ENCODE data around the gene MARCHF11. TPM values are rescaled to one million over a fixed set of nuclear protein-coding genes. Genes with fewer than 3 reads are reported as not detected.

Gene MARCHF11
- total and polyA plus RNA-seq, 2 experiments from 2014 or later: not detected

DNA sequence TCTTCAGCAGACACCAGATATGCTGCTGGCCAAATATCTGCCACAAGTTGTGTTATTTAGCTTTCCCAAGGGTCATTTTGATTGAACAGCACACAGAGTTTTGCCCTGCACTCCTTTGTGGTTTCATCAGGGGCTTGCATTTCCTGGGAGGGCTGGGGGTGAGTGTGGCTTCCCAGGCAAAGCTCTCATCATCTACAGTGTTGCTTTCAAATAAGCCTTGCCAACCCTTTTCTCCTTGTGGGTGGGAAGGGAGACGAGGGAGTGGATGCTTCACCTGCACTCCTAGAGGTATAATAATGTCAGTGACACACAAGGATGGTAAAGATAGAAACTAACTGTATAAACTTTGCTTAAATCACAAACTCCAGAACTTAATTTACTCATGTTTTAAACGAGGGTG, 107.0 kb downstream of the MARCHF11 start:
- no peaks in the 10 kb centered on the region for H3K36me3 ChIP-seq (ENCODE audit: low read depth)
- 4 to 6% methylated on average over 2 of the region's 2 CpGs for whole genome bisulfite sequencing, 2 experiments (ENCODE audit: low coverage in 1 of 2, low lambda C conversion rate in 2 of 2, missing lambda C conversion rate in 2 of 2)
- in situ Hi-C loops (cut with MboI): no loop called here

DNA sequence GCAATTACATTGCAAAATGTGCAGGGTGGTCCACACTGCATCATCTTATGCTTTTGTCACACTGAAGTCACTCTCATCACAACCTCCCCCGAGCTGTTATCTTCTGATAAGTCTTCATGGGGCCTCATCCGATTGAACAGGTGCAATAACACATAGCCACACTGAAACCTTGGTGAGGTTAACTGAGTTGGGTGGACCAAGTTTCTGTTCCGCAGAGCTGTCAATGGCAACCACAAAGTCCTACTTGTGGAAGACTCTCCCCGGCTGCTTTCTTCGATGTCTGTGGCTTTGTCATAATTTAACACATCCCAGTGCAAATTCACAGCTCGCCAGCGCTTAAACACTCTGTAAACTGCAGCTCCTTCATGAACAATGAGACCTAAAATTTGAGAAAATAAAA, 112.2 kb downstream of the MARCHF11 start:
- Histone ChIP-seq H3K4me2 (ENCODE audit: unreplicated experiment) (no peak overlapping the region), H2AFZ (no peak overlapping the region), H3K27me3 (replicated peaks; ENCODE audit: insufficient read depth) (0 out of 2 replicates have a peak, but pooled peaks cover 3% of the 10 kb centered on the region), H3K9me3 (ENCODE audit: low read depth) (no peaks in the 10 kb centered on the region), H3K79me2 (ENCODE audit: insufficient read depth) (no peaks in the 10 kb centered on the region), H3K27ac (no peak overlapping the region), H3K36me3 (ENCODE audit: low read depth) (no peaks in the 10 kb centered on the region), H3K4me1 (ENCODE audit: insufficient read depth) (no peaks in the 10 kb centered on the region), H4K20me1 (ENCODE audit: insufficient read depth) (no peaks in the 10 kb centered on the region), H3K9ac (no peak overlapping the region), H3K9me2 (ENCODE audit: insufficient read depth) (no peaks in the 10 kb centered on the region), H3K4me3 (no peak overlapping the region), H3F3A (ENCODE audit: insufficient read depth) (no peaks in the 10 kb centered on the region)
- in situ Hi-C loops (cut with MboI): no loop called here
- TF ChIP-seq EZH2 (IDR thresholded peaks at IDR 0.05; ENCODE audit: insufficient read depth, poor library complexity, severe bottlenecking) (no peak), EZH2phosphoT487 (IDR thresholded peaks at IDR 0.05; ENCODE audit: insufficient read depth, low read depth) (no peak)
- 43 to 51% methylated on average over 7 of the region's 7 CpGs for WGBS, 2 experiments (ENCODE audit: low coverage in 1 of 2, low lambda C conversion rate in 2 of 2, missing lambda C conversion rate in 2 of 2)
- DNase-seq: no peak

More for the DNA sequence above, 107.0 kb downstream of the MARCHF11 start:
- Histone ChIP-seq H3K9me3 (ENCODE audit: low read depth) (no peaks in the 10 kb centered on the region), H3K9ac (no peak overlapping the region), H4K20me1 (ENCODE audit: insufficient read depth) (no peaks in the 10 kb centered on the region), H3K4me1 (ENCODE audit: insufficient read depth) (no peaks in the 10 kb centered on the region), H3K9me2 (ENCODE audit: insufficient read depth) (no peaks in the 10 kb centered on the region), H2AFZ (no peak overlapping the region), H3K27ac (no peak overlapping the region), H3K4me3 (no peak overlapping the region), H3F3A (ENCODE audit: insufficient read depth) (no peaks in the 10 kb centered on the region), H3K4me2 (ENCODE audit: unreplicated experiment) (no peak overlapping the region), H3K27me3 (replicated peaks; ENCODE audit: insufficient read depth) (no peaks in the 10 kb centered on the region), H3K79me2 (ENCODE audit: insufficient read depth) (no peaks in the 10 kb centered on the region)
- no peak for DNase-seq
- no peak for TF ChIP-seq EZH2 (IDR thresholded peaks at IDR 0.05; ENCODE audit: insufficient read depth, poor library complexity, severe bottlenecking)
- no peak for TF ChIP-seq EZH2phosphoT487 (IDR thresholded peaks at IDR 0.05; ENCODE audit: insufficient read depth, low read depth)

DNA sequence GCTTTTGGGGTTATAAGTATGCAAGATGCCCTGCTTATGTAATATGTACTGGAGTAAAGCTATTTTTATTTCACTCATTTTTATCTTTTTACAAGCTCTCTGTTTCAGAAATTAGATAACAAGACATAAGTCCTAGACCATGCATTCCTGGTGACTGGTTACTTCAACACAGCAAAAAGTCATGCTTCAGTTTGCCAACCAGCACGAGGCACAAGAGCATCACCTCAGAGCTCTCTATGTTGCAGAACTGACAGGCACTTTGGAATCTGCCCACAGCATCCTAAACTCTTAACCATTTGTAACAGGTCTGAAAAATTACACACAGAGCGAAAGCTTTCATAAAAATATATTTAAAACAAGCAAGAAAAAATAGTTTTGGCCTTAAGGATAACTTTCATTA, 112.8 kb downstream of the MARCHF11 start:
- in situ Hi-C loops (cut with MboI): no loop called here
- WGBS, 2 experiments (ENCODE audit: low coverage in 1 of 2, low lambda C conversion rate in 2 of 2, missing lambda C conversion rate in 2 of 2): 20 to 27% methylated on average over 2 of the region's 2 CpGs
- no peak overlapping the region for H2AFZ ChIP-seq

DNA sequence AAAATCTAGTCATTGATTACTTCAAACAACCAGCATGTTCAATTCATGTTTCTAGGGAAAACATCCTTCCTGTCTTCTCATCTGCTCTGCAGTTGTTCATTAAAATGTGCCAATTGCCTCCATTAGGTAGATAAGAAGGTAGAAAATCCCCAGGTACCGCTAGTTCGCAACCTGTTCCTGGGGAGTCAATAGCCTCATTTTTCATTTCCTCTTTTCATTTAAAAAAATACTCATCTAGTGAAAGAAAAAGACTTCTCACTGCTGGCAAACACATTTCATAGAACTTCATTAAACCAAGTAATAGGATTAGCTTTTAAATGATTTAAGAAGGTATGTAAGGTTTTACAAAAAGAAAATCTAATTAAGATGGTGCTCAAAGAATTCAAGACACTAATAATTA, 113.3 kb downstream of the MARCHF11 start:
- no peak overlapping the region for H3K9ac ChIP-seq
- no peaks in the 10 kb centered on the region for H3K79me2 ChIP-seq (ENCODE audit: insufficient read depth)
- no peaks in the 10 kb centered on the region for H3K9me3 ChIP-seq (ENCODE audit: low read depth)
- H3K36me3 ChIP-seq (ENCODE audit: low read depth): no peaks in the 10 kb centered on the region
- no peak overlapping the region for H3K4me2 ChIP-seq (ENCODE audit: unreplicated experiment)
- H2AFZ ChIP-seq: no peak overlapping the region
- H3K4me3 ChIP-seq: no peak overlapping the region
- 89 to 90% methylated on average over 2 of the region's 2 CpGs for WGBS, 2 experiments (ENCODE audit: low coverage in 1 of 2, low lambda C conversion rate in 2 of 2, missing lambda C conversion rate in 2 of 2)
- no peaks in the 10 kb centered on the region for H3K4me1 ChIP-seq (ENCODE audit: insufficient read depth)
- H3K27ac ChIP-seq: no peak overlapping the region
- H3K9me2 ChIP-seq (ENCODE audit: insufficient read depth): no peaks in the 10 kb centered on the region
- no peaks in the 10 kb centered on the region for H4K20me1 ChIP-seq (ENCODE audit: insufficient read depth)
- DNase-seq: no peak
- H3K27me3 ChIP-seq (replicated peaks; ENCODE audit: insufficient read depth): 0 out of 2 replicates have a peak, but pooled peaks cover 3% of the 10 kb centered on the region
- H3F3A ChIP-seq (ENCODE audit: insufficient read depth): no peaks in the 10 kb centered on the region
- in situ Hi-C loops (cut with MboI): no loop called here
- TF ChIP-seq EZH2 (IDR thresholded peaks at IDR 0.05; ENCODE audit: insufficient read depth, poor library complexity, severe bottlenecking) (no peak), EZH2phosphoT487 (IDR thresholded peaks at IDR 0.05; ENCODE audit: insufficient read depth, low read depth) (no peak)

More for the DNA sequence above, 112.8 kb downstream of the MARCHF11 start:
- Histone ChIP-seq H3K27ac (no peak overlapping the region), H3K4me2 (ENCODE audit: unreplicated experiment) (no peak overlapping the region), H3K4me3 (no peak overlapping the region), H3K4me1 (ENCODE audit: insufficient read depth) (no peaks in the 10 kb centered on the region), H3K27me3 (replicated peaks; ENCODE audit: insufficient read depth) (0 out of 2 replicates have a peak, but pooled peaks cover 3% of the 10 kb centered on the region), H3K79me2 (ENCODE audit: insufficient read depth) (no peaks in the 10 kb centered on the region), H3K36me3 (ENCODE audit: low read depth) (no peaks in the 10 kb centered on the region), H4K20me1 (ENCODE audit: insufficient read depth) (no peaks in the 10 kb centered on the region), H3K9me2 (ENCODE audit: insufficient read depth) (no peaks in the 10 kb centered on the region), H3F3A (ENCODE audit: insufficient read depth) (no peaks in the 10 kb centered on the region), H3K9me3 (ENCODE audit: low read depth) (no peaks in the 10 kb centered on the region), H3K9ac (no peak overlapping the region)
- DNase-seq: no peak
- TF ChIP-seq EZH2 (IDR thresholded peaks at IDR 0.05; ENCODE audit: insufficient read depth, poor library complexity, severe bottlenecking) (no peak), EZH2phosphoT487 (IDR thresholded peaks at IDR 0.05; ENCODE audit: insufficient read depth, low read depth) (no peak)

DNA sequence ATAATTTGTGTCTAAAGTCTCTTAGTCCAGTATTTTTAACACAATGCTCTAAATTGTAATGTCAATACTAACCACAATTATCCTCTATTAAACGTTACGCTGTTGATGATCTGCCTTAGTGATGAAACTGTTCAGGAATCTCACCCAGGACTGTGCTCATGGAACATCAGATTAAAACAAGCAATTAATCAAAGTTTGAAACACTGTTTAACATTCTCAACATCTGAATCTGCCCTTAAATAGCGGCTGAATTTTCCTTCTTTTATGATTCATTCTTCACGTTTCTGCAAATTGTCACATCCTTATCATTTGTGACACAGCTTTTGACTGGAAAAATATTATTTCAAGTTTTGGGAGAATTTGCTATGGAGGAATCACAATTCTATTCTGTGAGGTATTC, 113.8 kb downstream of the MARCHF11 start:
- Histone ChIP-seq H3K4me2 (ENCODE audit: unreplicated experiment) (no peak overlapping the region), H3K4me1 (ENCODE audit: insufficient read depth) (no peaks in the 10 kb centered on the region), H3K36me3 (ENCODE audit: low read depth) (no peaks in the 10 kb centered on the region), H3K9me3 (ENCODE audit: low read depth) (no peaks in the 10 kb centered on the region), H3F3A (ENCODE audit: insufficient read depth) (no peaks in the 10 kb centered on the region), H3K9me2 (ENCODE audit: insufficient read depth) (no peaks in the 10 kb centered on the region), H3K9ac (no peak overlapping the region), H4K20me1 (ENCODE audit: insufficient read depth) (no peaks in the 10 kb centered on the region), H3K27ac (no peak overlapping the region), H2AFZ (no peak overlapping the region), H3K4me3 (no peak overlapping the region), H3K79me2 (ENCODE audit: insufficient read depth) (no peaks in the 10 kb centered on the region), H3K27me3 (replicated peaks; ENCODE audit: insufficient read depth) (0 out of 2 replicates have a peak, but pooled peaks cover 3% of the 10 kb centered on the region)
- no peak for DNase-seq
- in situ Hi-C loops (cut with MboI): no loop called here
- TF ChIP-seq EZH2 (IDR thresholded peaks at IDR 0.05; ENCODE audit: insufficient read depth, poor library complexity, severe bottlenecking) (no peak), EZH2phosphoT487 (IDR thresholded peaks at IDR 0.05; ENCODE audit: insufficient read depth, low read depth) (no peak)
- WGBS, 2 experiments (ENCODE audit: low coverage in 1 of 2, low lambda C conversion rate in 2 of 2, missing lambda C conversion rate in 2 of 2): 55 to 59% methylated on average over 4 of the region's 4 CpGs

All from GM23248 (cell line).